Transverse colon (tissue), 4 donors: Measurements from ENCODE around the gene ZFYVE27. TPM values are rescaled to one million over a fixed set of nuclear protein-coding genes. Genes with fewer than 3 reads are reported as not detected.

Source experiments
- DNase-seq: peaks from one replicate; pipeline ENCODE4 v3.0.0-alpha.2; 2019
- H3K27ac ChIP-seq, 4 donors: fragments of 200-600 bp; sonication (generic); 2 replicates each; pipeline ENCODE4 v1.5.1; 2016 to 2018; ENCODE audit warnings: inconsistent platforms in 4 of 4
- H3K27me3 ChIP-seq: fragments of 200-600 bp; sonication (generic); 2 replicates; pipeline ENCODE4 v1.5.1; 2017; ENCODE audit warnings: inconsistent platforms
- H3K36me3 ChIP-seq, 4 donors: fragments of 200-600 bp; sonication (generic); 2 replicates each; pipeline ENCODE4 v1.5.1; 2017 to 2019; ENCODE audit warnings: inconsistent platforms in 4 of 4
- H3K4me1 ChIP-seq, 4 donors: fragments of 200-600 bp; sonication (generic); 2 replicates each; pipeline ENCODE4 v1.5.1; 2017 to 2020; ENCODE audit warnings: inconsistent platforms in 4 of 4
- H3K4me3 ChIP-seq, 4 donors: fragments of 200-600 bp; sonication (generic); 1 replicate in 1 of 4; 2 replicates in 3 of 4; pipeline versions ENCODE4 v1.5.1 to v1.6.1; 2017 to 2019; ENCODE audit warnings: inconsistent platforms in 4 of 4
- H3K9me3 ChIP-seq, 2 donors: fragments of 200-600 bp; sonication (generic); 2 replicates each; pipeline ENCODE4 v1.5.1; 2017 to 2019; ENCODE audit warnings: inconsistent platforms in 2 of 2
- CTCF ChIP-seq, 5 experiments: fragments of 200-600 bp in 3 of 5; fragments of 450-650 bp in 2 of 5; sonication (generic) in 3 of 5; IDR thresholded peaks; 1 replicate in 2 of 5; 2 replicates in 3 of 5; pipeline ENCODE4 v1.5.1; 2016 to 2017; ENCODE audit warnings: antibody characterized with exemption in 5 of 5, inconsistent platforms in 3 of 5, mild to moderate bottlenecking in 2 of 5, moderate library complexity in 1 of 5
- EP300 ChIP-seq: sonication (generic); formaldehyde crosslinking; IDR thresholded peaks from one replicate; pipeline ENCODE4 v1.6.1; 2017; ENCODE audit warnings: antibody characterized with exemption, low read depth
- POLR2A ChIP-seq: fragments of 450-650 bp; IDR thresholded peaks from one replicate; pipeline ENCODE4 v1.6.1; 2016; ENCODE audit warnings: antibody characterized with exemption, mild to moderate bottlenecking, moderate library complexity
- POLR2AphosphoS5 ChIP-seq, 3 donors: sonication (generic); formaldehyde crosslinking; IDR thresholded peaks; one replicate each; pipeline ENCODE4 v1.6.1; 2016; ENCODE audit warnings: antibody characterized with exemption in 3 of 3
- WGBS, 2 donors: methylation state at CpG; one replicate each; pipeline ENCODE4 v1.1.5; 2018; ENCODE audit warnings: low coverage in 1 of 2; 5-methylcytosine and 5-hydroxymethylcytosine counted together
- in situ Hi-C, 4 donors: fragments of 200-750 bp; cut with MboI; loops; one replicate each; pipeline versions ENCODE4 v1.15.0 to v1.15.1; 2017; ENCODE audit warnings: low sequenced_read_pairs in 3 of 4, low pct_ligation_motif_present in 1 of 4, low pct_unique_long_range_greater_than_20kb in 1 of 4
- intact Hi-C: fragments of 100-400 bp; cut with DNase I; formaldehyde crosslinking; loops from one replicate; pipeline ENCODE4 v1.15.1; 2023; ENCODE audit warnings: low total_unique reads
- total RNA-seq, 4 donors: library from RNA; depleted of rRNA; stranded (reverse); fragments of >200 nt; gene quantifications; one replicate each; pipeline ENCODE4 v1.1.0, GENCODE V29; 2016

Gene ZFYVE27
- total RNA-seq, 4 donors from 2014 or later, result 46.4 to 102 (median 63.9) TPM

- no peaks in the 10 kb centered on the region for H3K27me3 ChIP-seq
- intact Hi-C loops, result no loop called here
- H3K4me1 ChIP-seq, result peaks cover 39 to 89% (median 65%) of the 10 kb centered on the region in 4 donors
- 15 to 40% methylated on average over 4 to 12 of the region's 12 CpGs for WGBS, 2 donors
- no peaks in the 10 kb centered on the region for H3K9me3 ChIP-seq
- H3K27ac ChIP-seq, result peak overlapping the region; percentile 79 to 83 (median 82)
- no peak for TF ChIP-seq CTCF (IDR thresholded peaks at IDR 0.05)
- TF ChIP-seq POLR2AphosphoS5 (IDR thresholded peaks at IDR 0.05), result peak in 2 of 3 donors; percentile 14 to 48
- peak; percentile 82 for DNase-seq
- H3K36me3 ChIP-seq, result no peaks in the 10 kb centered on the region
- in situ Hi-C loops, result no loop called here
- no peak overlapping the region for H3K4me3 ChIP-seq
Measured at GRCh38 chr10:97721871-97722780, 14.8 kb upstream of the ZFYVE27 start.

GRCh38 chr10:97723001-97723400, 13.9 kb upstream of the ZFYVE27 start:
- in situ Hi-C loops, result no loop called here
- DNase-seq, result no peak
- WGBS, 2 donors, result 50 to 77% methylated on average over 1 to 3 of the region's 3 CpGs
- H3K4me1 ChIP-seq, result peaks cover 30 to 86% (median 59%) of the 10 kb centered on the region in 4 donors
- H3K9me3 ChIP-seq, result no peaks in the 10 kb centered on the region
- intact Hi-C loops, result no loop called here
- no peak for TF ChIP-seq POLR2AphosphoS5 (IDR thresholded peaks at IDR 0.05)
- TF ChIP-seq EP300, result no peak
- TF ChIP-seq CTCF (IDR thresholded peaks at IDR 0.05), result no peak
- no peak for TF ChIP-seq POLR2A
- no peaks in the 10 kb centered on the region for H3K36me3 ChIP-seq
- no peak overlapping the region for H3K4me3 ChIP-seq
- no peaks in the 10 kb centered on the region for H3K27me3 ChIP-seq
- peak overlapping the region; percentile 66 to 83 (median 82) for H3K27ac ChIP-seq

- no peak for TF ChIP-seq CTCF (IDR thresholded peaks at IDR 0.05)
- TF ChIP-seq POLR2AphosphoS5 (IDR thresholded peaks at IDR 0.05), result no peak
- no peak for TF ChIP-seq POLR2A
- no peak for TF ChIP-seq EP300
- 38 to 45% methylated on average over 3 to 5 of the region's 5 CpGs for WGBS, 2 donors
- in situ Hi-C loops, result no loop called here
- H3K27me3 ChIP-seq, result no peaks in the 10 kb centered on the region
- no peak overlapping the region for H3K4me3 ChIP-seq
- peak overlapping the region; percentile 61 to 78 (median 70) for H3K27ac ChIP-seq
- intact Hi-C loops, result no loop called here
- no peaks in the 10 kb centered on the region for H3K9me3 ChIP-seq
- H3K36me3 ChIP-seq, result no peaks in the 10 kb centered on the region
- H3K4me1 ChIP-seq, result peaks cover 16 to 72% (median 44%) of the 10 kb centered on the region in 4 donors
- peak; percentile 54 for DNase-seq
Measured at GRCh38 chr10:97724341-97724941, 12.5 kb upstream of the ZFYVE27 start.

- TF ChIP-seq EP300 (no peak), POLR2AphosphoS5 (IDR thresholded peaks at IDR 0.05) (peak; percentile 59 to 75 (median 73))
- 20 to 27% methylated on average over 7 to 8 of the region's 8 CpGs for WGBS, 2 donors
- in situ Hi-C loops, result no loop called here
- H3K27ac ChIP-seq, result peak overlapping the region; percentile 55 to 80 (median 71)
- H3K4me1 ChIP-seq, result peaks cover 12 to 54% (median 32%) of the 10 kb centered on the region in 4 donors
- H3K27me3 ChIP-seq, result no peaks in the 10 kb centered on the region
- no peaks in the 10 kb centered on the region for H3K36me3 ChIP-seq
- peak overlapping the region in 2 of 4 donors; percentile 5 to 33 for H3K4me3 ChIP-seq
- H3K9me3 ChIP-seq, result no peaks in the 10 kb centered on the region
- DNase-seq, result peak; percentile 66
- intact Hi-C loops, result no loop called here
Measured at GRCh38 chr10:97726636-97727178, 10.2 kb upstream of the ZFYVE27 start.
